GM12878 (cell line): ENCODE data around the gene UTF1. TPM values are rescaled to one million over a fixed set of nuclear protein-coding genes. Genes with fewer than 3 reads are reported as not detected.

Experiments used
- ATAC-seq: fragments of 200-7000 bp; cut with Tn5 transposase; 3 replicates; pipeline ENCODE4 v1.9.1; 2020; ENCODE audit warnings: mild to moderate bottlenecking, moderate library complexity
- BruUV-seq: library from RNA; stranded (reverse); fragments of 400-500 nt; replicated peaks from 2 replicates; lab custom pipeline; 2021; lab: Mats Ljungman, UMichigan
- CTCF ChIA-PET: fragments of 300-600 bp; sonication (Branson Sonifier 250); formaldehyde crosslinking; extraction: SDS; loops from one replicate; lab custom pipeline; 2021; ENCODE audit warnings: inconsistent platforms; lab: Yijun Ruan, JAX
- POLR2A ChIA-PET: fragments of 350-600 bp; formaldehyde crosslinking; extraction: SDS; loops from one replicate; lab custom pipeline; 2021; ENCODE audit warnings: inconsistent platforms; lab: Charles Lee
- RAD21 ChIA-PET: fragments of 300-600 bp; sonication (Branson Sonifier 250); formaldehyde crosslinking; loops from one replicate; lab custom pipeline; 2023; ENCODE audit warnings: antibody characterized with exemption; ENCODE audit not compliant: unreplicated experiment; lab: Charles Lee
- SMC1A ChIA-PET: fragments of 300-600 bp; sonication (Branson Sonifier 250); formaldehyde crosslinking; loops from one replicate; lab custom pipeline; 2023; ENCODE audit not compliant: unreplicated experiment, uncharacterized antibody; lab: Charles Lee
- DNase-seq: peaks from one replicate; pipeline ENCODE4 v3.0.0-alpha.2; 2011; ENCODE audit warnings: low read depth, low spot score
- FAIRE-seq: peaks from 3 replicates; lab custom pipeline; 2011; peaks lifted over from hg19 to GRCh38; lab: Jason Lieb, UNC
- H2AFZ ChIP-seq: 2 replicates; pipeline ENCODE4 v1.6.0; 2011; ENCODE audit warnings: low read depth, low read length, control low read depth; ENCODE audit not compliant: control insufficient read depth
- H3K27ac ChIP-seq: 2 replicates; pipeline ENCODE4 v1.5.1; 2011; ENCODE audit warnings: control low read depth; ENCODE audit not compliant: control insufficient read depth, insufficient read depth
- H3K27me3 ChIP-seq, 2 experiments: replicated peaks in 1 of 2; 2 replicates each; pipeline versions ENCODE4 v1.6.0 to v1.6.1; 2011; ENCODE audit warnings: low read length in 1 of 2; ENCODE audit not compliant: control insufficient read depth in 2 of 2, insufficient read depth in 2 of 2
- H3K36me3 ChIP-seq, 2 experiments: 2 replicates each; pipeline ENCODE4 v1.5.1; 2011; ENCODE audit warnings: low read length in 1 of 2; ENCODE audit not compliant: control insufficient read depth in 2 of 2, insufficient read depth in 2 of 2
- H3K4me1 ChIP-seq: 2 replicates; pipeline ENCODE4 v1.6.1; 2011; ENCODE audit warnings: mild to moderate bottlenecking, low read length, moderate library complexity, mixed read lengths; ENCODE audit not compliant: control insufficient read depth, insufficient read depth
- H3K4me2 ChIP-seq: 2 replicates; pipeline ENCODE4 v1.6.0; 2011; ENCODE audit warnings: control low read depth; ENCODE audit not compliant: control insufficient read depth, insufficient read depth
- H3K4me3 ChIP-seq: fragments of 200-600 bp; sonication (generic); 2 replicates; pipeline ENCODE4 v1.5.1; 2016
- H3K79me2 ChIP-seq: 2 replicates; pipeline ENCODE4 v1.6.0; 2011; ENCODE audit warnings: low read length; ENCODE audit not compliant: control insufficient read depth, insufficient read depth
- H3K9ac ChIP-seq: 2 replicates; pipeline ENCODE4 v1.8.0; 2011; ENCODE audit warnings: low read length, control low read depth, mixed read lengths; ENCODE audit not compliant: control insufficient read depth, insufficient read depth
- H3K9me3 ChIP-seq: replicated peaks from 3 replicates; pipeline ENCODE4 v1.5.1; 2011; ENCODE audit warnings: mild to moderate bottlenecking, low read length; ENCODE audit not compliant: control insufficient read depth, insufficient read depth
- H4K20me1 ChIP-seq: 2 replicates; pipeline ENCODE4 v1.6.0; 2011; ENCODE audit not compliant: control insufficient read depth, insufficient read depth
- EED ChIP-seq: sonication (generic); IDR thresholded peaks from 2 replicates; pipeline ENCODE4 v1.6.1; 2016; ENCODE audit warnings: antibody characterized with exemption, low read depth
- EP300 ChIP-seq, 2 experiments: fragments of 150-350 bp in 1 of 2; IDR thresholded peaks; 2 replicates each; pipeline ENCODE4 v1.6.1; 2011 to 2012; ENCODE audit warnings: low read depth in 2 of 2, low read length in 2 of 2, borderline replicate concordance in 1 of 2, improper control_type of control experiment in 1 of 2, inconsistent platforms in 1 of 2; ENCODE audit not compliant: control insufficient read depth in 1 of 2
- FOS ChIP-seq: IDR thresholded peaks from 3 replicates; pipeline ENCODE4 v1.6.1; 2011; ENCODE audit warnings: borderline replicate concordance; ENCODE audit not compliant: insufficient read length; ENCODE audit errors: extremely low read depth
- HSF1 ChIP-seq: fragments of 150-350 bp; IDR thresholded peaks from 2 replicates; pipeline ENCODE4 v1.6.1; 2014; ENCODE audit warnings: mild to moderate bottlenecking, low read depth, low read length
- MAX ChIP-seq: IDR thresholded peaks from 2 replicates; pipeline ENCODE4 v1.6.1; 2012; ENCODE audit warnings: low read depth, low read length, improper control_type of control experiment
- MYB ChIP-seq: fragments of 150-350 bp; IDR thresholded peaks from 2 replicates; pipeline ENCODE4 v1.6.1; 2014; ENCODE audit warnings: mild to moderate bottlenecking, low read depth, low read length, borderline replicate concordance
- NR2C1 ChIP-seq: fragments of 450-650 bp; IDR thresholded peaks from 2 replicates; pipeline ENCODE4 v1.6.1; 2017; ENCODE audit warnings: antibody characterized with exemption, mild to moderate bottlenecking, moderate library complexity
- POU2F2 ChIP-seq: IDR thresholded peaks from 3 replicates; pipeline ENCODE4 v1.6.1; 2011; ENCODE audit warnings: low read depth, mild to moderate bottlenecking, low read length, borderline replicate concordance
- RCOR1 ChIP-seq: conservative IDR thresholded peaks from 2 replicates; pipeline ENCODE4 v1.6.1; 2012; ENCODE audit warnings: low read depth, low read length, improper control_type of control experiment
- SIX5 ChIP-seq: IDR thresholded peaks from 2 replicates; pipeline ENCODE4 v1.6.1; 2011; ENCODE audit warnings: mild to moderate bottlenecking, low read depth, low read length, moderate library complexity; ENCODE audit not compliant: severe bottlenecking
- WGBS: methylation state at CpG from one replicate; pipeline ENCODE4 v1.1.6; 2016; ENCODE audit warnings: low lambda C conversion rate; ENCODE audit not compliant: insufficient replicate concordance, insufficient coverage; ENCODE audit errors: missing lambda C conversion rate; 5-methylcytosine and 5-hydroxymethylcytosine counted together
- in situ Hi-C: fragments of 300-500 bp; cut with MboI; formaldehyde crosslinking; loops from 9 replicates; pipeline ENCODE4 v1.14.3; 2018; ENCODE audit warnings: mixed read lengths
- intact Hi-C: fragments of 100-400 bp; cut with micrococcal nuclease; formaldehyde crosslinking; loops from one replicate; pipeline ENCODE4 v1.14.2; 2022; ENCODE audit not compliant: unreplicated experiment
- polyA plus RNA-seq, 11 experiments: library from polyadenylated mRNA; depleted of rRNA in 4 of 11; unstranded in 6 of 11; stranded (reverse) in 5 of 11; fragments of >200 nt; fragmentation: Nextera tagmentation in 4 of 11; fragmentation: Illumina TruSeq in 1 of 11; extraction: Ambion mirVana in 4 of 11; extraction: Trizol in 1 of 11; gene quantifications; 1 replicate in 1 of 11; 2 replicates in 10 of 11; pipeline versions ENCODE4 v1.2.1 to v1.2.3, GENCODE V29; 2011 to 2016; ENCODE audit warnings: inconsistent platforms in 2 of 11, missing spikeins in 2 of 11, low read depth in 1 of 11
- total RNA-seq, 4 experiments: library from RNA; depleted of rRNA in 3 of 4; stranded (reverse); fragments of >200 nt in 3 of 4; fragmentation: Illumina TruSeq in 1 of 4; extraction: Trizol in 1 of 4; gene quantifications; 2 replicates each; pipeline versions ENCODE4 v1.2.1 to v1.2.3, GENCODE V29; 2013 to 2021

The UTF1 gene
- total and polyA plus RNA-seq, 10 of the 15 experiments (the other 5 are each of a cell fraction or from before 2014, with no cell fraction given): not detected

- ATAC-seq: no peak
- ChIA-PET RAD21 (no interaction called here), POLR2A (no interaction called here), CTCF (no interaction called here), SMC1A (no interaction called here)
- no peaks in the 10 kb centered on the region for H3K27me3 ChIP-seq
- H3K9ac ChIP-seq: no peak overlapping the region
- in situ Hi-C loops (no loop called here), intact Hi-C loops (no loop called here)
- H3K36me3 ChIP-seq: no peaks in the 10 kb centered on the region
- H3K27ac ChIP-seq: no peak overlapping the region
- no peak overlapping the region for H3K4me3 ChIP-seq
- WGBS: 64% methylated on average over 26 of the region's 26 CpGs
- no peak for TF ChIP-seq RCOR1
- H3K4me1 ChIP-seq: no peaks in the 10 kb centered on the region
- DNase-seq: no peak
- H3K79me2 ChIP-seq: no peaks in the 10 kb centered on the region
- H2AFZ ChIP-seq: no peak overlapping the region
- H4K20me1 ChIP-seq: no peaks in the 10 kb centered on the region
- BruUV-seq: no TSS peak
- no peaks in the 10 kb centered on the region for H3K9me3 ChIP-seq
- no peak for FAIRE-seq
- H3K4me2 ChIP-seq: no peak overlapping the region
These were observed 13.2 kb upstream of the UTF1 start for GRCh38 chr10:133216776-133217175.

GRCh38 chr10:133217800-133218589 lies 12.0 kb upstream of the UTF1 start:
- Histone ChIP-seq H3K9ac (no peak overlapping the region), H3K4me1 (no peaks in the 10 kb centered on the region), H3K79me2 (no peaks in the 10 kb centered on the region), H3K9me3 (no peaks in the 10 kb centered on the region), H3K27ac (no peak overlapping the region), H3K27me3 (no peaks in the 10 kb centered on the region), H3K4me2 (no peak overlapping the region), H3K36me3 (no peaks in the 10 kb centered on the region), H3K4me3 (no peak overlapping the region), H2AFZ (no peak overlapping the region), H4K20me1 (no peaks in the 10 kb centered on the region)
- RAD21 ChIA-PET: no interaction called here
- BruUV-seq: no TSS peak
- POLR2A ChIA-PET: no interaction called here
- intact Hi-C loops (no loop called here), in situ Hi-C loops (no loop called here)
- CTCF ChIA-PET: no interaction called here
- SMC1A ChIA-PET: no interaction called here
- TF ChIP-seq EED: no peak
- no peak for TF ChIP-seq MAX
- TF ChIP-seq POU2F2: no peak
- TF ChIP-seq EP300 (IDR thresholded peaks at IDR 0.05; ENCODE audit: borderline replicate concordance in 1 of 2, control insufficient read depth in 1 of 2, low read depth in 2 of 2, low read length in 2 of 2): no peak
- no peak for TF ChIP-seq HSF1
- no peak for TF ChIP-seq SIX5
- TF ChIP-seq FOS: no peak
- TF ChIP-seq MYB: no peak
- no peak for TF ChIP-seq NR2C1
- FAIRE-seq (no peak), DNase-seq (no peak), ATAC-seq (no peak)
- 36% methylated on average over 19 of the region's 25 CpGs for WGBS
